ENCODE measurements around the gene CD69.

DNA sequence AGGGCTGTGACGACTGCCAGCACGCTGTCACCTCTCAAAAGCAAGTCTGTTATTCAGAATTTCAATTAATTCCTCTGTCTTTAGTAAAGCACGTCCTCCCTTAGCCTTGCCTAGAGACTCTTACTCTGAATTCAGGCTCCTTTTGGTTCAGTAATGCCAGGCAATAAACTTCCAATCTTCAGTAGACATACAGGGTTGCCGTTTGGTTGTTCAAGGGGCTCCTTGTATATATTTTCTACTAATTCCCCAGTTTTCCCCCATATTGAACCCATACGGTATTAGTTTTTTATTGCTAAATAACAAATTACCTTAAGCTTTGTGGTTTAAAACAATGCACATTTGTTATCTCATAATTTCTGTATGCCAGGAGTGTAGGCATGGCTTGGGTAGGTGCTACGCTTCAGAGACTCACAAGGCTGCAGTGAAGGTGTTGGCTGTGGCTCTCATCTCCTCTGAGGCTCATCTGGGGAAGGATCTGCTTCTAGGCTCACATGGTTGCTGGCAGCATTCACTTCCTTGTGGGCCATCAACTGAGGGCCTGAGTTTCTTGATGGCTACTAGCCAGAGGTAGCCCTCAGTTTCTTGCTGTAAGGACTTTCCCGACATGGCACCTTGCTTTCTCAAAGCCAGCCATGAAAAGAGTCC, 20.5 kb downstream of the CD69 start:
- TF ChIP-seq, protein P1, sequence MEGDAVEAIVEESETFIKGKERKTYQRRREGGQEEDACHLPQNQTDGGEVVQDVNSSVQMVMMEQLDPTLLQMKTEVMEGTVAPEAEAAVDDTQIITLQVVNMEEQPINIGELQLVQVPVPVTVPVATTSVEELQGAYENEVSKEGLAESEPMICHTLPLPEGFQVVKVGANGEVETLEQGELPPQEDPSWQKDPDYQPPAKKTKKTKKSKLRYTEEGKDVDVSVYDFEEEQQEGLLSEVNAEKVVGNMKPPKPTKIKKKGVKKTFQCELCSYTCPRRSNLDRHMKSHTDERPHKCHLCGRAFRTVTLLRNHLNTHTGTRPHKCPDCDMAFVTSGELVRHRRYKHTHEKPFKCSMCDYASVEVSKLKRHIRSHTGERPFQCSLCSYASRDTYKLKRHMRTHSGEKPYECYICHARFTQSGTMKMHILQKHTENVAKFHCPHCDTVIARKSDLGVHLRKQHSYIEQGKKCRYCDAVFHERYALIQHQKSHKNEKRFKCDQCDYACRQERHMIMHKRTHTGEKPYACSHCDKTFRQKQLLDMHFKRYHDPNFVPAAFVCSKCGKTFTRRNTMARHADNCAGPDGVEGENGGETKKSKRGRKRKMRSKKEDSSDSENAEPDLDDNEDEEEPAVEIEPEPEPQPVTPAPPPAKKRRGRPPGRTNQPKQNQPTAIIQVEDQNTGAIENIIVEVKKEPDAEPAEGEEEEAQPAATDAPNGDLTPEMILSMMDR (conservative IDR thresholded peaks at IDR 0.05; ENCODE audit: low read length): no peak
- TF ChIP-seq EZH2phosphoT487 (IDR thresholded peaks at IDR 0.05; ENCODE audit: borderline replicate concordance): no peak
